Osteocyte (in vitro differentiated cells): Measurements from ENCODE around the gene HMX3. TPM values are rescaled to one million over a fixed set of nuclear protein-coding genes. Genes with fewer than 3 reads are reported as not detected.
A peak's percentile ranks its signal among the peaks of the same experiment; 100 is the strongest.

Experiments used
- DNase-seq: peaks from one replicate; pipeline ENCODE4 v3.0.0; 2021; ENCODE audit warnings: mixed read lengths; ENCODE audit not compliant: unreplicated experiment; ENCODE audit errors: extremely low spot score
- H3K27ac Mint-ChIP-seq: one replicate; pipeline ENCODE4 v1.8.0; 2021; ENCODE audit warnings: mild to moderate bottlenecking, mixed read lengths; ENCODE audit not compliant: unreplicated experiment
- H3K27me3 Mint-ChIP-seq: one replicate; pipeline ENCODE4 v1.8.0; 2021; ENCODE audit warnings: mixed read lengths; ENCODE audit not compliant: unreplicated experiment
- H3K36me3 Mint-ChIP-seq: one replicate; pipeline ENCODE4 v1.8.0; 2021; ENCODE audit warnings: mixed read lengths; ENCODE audit not compliant: unreplicated experiment
- H3K4me1 Mint-ChIP-seq: one replicate; pipeline ENCODE4 v1.8.0; 2021; ENCODE audit warnings: mixed read lengths; ENCODE audit not compliant: unreplicated experiment
- H3K4me3 Mint-ChIP-seq: one replicate; pipeline ENCODE4 v1.8.0; 2021; ENCODE audit warnings: mild to moderate bottlenecking, moderate library complexity, mixed read lengths; ENCODE audit not compliant: unreplicated experiment
- H3K9me3 Mint-ChIP-seq: one replicate; pipeline ENCODE4 v1.8.0; 2021; ENCODE audit warnings: mixed read lengths; ENCODE audit not compliant: unreplicated experiment
- total RNA-seq: library from RNA; stranded (reverse); gene quantifications from 2 replicates; pipeline ENCODE4 v1.2.1, GENCODE V29; 2021
- TF ChIP-seq, protein P1 (sequence below): fragments of 200-600 bp; sonication (generic); IDR thresholded peaks from 2 replicates; pipeline ENCODE4 v1.5.0; 2021; ENCODE audit warnings: antibody characterized with exemption, mild to moderate bottlenecking, moderate library complexity

Gene HMX3
- total RNA-seq, 1 donor from 2014 or later: not detected

- TF ChIP-seq, protein P1, sequence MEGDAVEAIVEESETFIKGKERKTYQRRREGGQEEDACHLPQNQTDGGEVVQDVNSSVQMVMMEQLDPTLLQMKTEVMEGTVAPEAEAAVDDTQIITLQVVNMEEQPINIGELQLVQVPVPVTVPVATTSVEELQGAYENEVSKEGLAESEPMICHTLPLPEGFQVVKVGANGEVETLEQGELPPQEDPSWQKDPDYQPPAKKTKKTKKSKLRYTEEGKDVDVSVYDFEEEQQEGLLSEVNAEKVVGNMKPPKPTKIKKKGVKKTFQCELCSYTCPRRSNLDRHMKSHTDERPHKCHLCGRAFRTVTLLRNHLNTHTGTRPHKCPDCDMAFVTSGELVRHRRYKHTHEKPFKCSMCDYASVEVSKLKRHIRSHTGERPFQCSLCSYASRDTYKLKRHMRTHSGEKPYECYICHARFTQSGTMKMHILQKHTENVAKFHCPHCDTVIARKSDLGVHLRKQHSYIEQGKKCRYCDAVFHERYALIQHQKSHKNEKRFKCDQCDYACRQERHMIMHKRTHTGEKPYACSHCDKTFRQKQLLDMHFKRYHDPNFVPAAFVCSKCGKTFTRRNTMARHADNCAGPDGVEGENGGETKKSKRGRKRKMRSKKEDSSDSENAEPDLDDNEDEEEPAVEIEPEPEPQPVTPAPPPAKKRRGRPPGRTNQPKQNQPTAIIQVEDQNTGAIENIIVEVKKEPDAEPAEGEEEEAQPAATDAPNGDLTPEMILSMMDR: no peak
- Mint-ChIP-seq H3K4me1 (peaks cover 22% of the 10 kb centered on the region), H3K36me3 (peaks cover 2% of the 10 kb centered on the region), H3K9me3 (no peaks in the 10 kb centered on the region), H3K27ac (no peak overlapping the region), H3K4me3 (no peak overlapping the region), H3K27me3 (peaks cover 88% of the 10 kb centered on the region)
- no peak for DNase-seq
Measured at GRCh38 chr10:123140983-123141390, 5.2 kb downstream of the HMX3 start.

- Mint-ChIP-seq H3K27ac (no peak overlapping the region), H3K9me3 (no peaks in the 10 kb centered on the region), H3K27me3 (peaks cover 89% of the 10 kb centered on the region), H3K4me3 (no peak overlapping the region), H3K4me1 (peaks cover 18% of the 10 kb centered on the region), H3K36me3 (peaks cover 2% of the 10 kb centered on the region)
- TF ChIP-seq, protein P1: no peak
- no peak for DNase-seq
Measured at GRCh38 chr10:123141791-123142700, 6.3 kb downstream of the HMX3 start.

DNA sequence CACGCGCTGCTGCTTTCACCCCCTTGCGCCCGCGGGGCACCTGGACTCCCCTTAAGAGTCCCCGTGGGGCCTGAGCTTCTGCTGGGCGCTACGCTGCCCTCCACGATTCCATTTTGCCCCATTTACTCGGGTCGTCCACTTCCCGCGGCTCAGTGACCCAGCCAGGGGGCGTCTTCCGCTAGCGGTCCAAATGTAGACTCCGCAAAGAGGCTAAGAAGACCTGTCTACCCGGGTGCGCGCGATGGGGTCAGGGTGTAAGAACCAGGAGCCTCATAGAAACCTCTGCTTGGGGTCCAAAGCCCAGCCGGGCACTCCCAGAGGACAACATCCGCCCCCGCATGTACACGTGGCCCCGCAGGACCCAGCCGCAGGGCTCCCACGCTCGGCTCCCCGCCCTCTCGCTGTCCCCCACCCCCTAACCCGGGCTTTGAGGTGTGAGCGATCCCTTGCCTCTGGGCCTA lies 7.0 kb downstream of the HMX3 start:
- Mint-ChIP-seq H3K36me3 (peaks cover 2% of the 10 kb centered on the region), H3K4me1 (peaks cover 14% of the 10 kb centered on the region), H3K4me3 (no peak overlapping the region), H3K27me3 (peaks cover 90% of the 10 kb centered on the region), H3K9me3 (no peaks in the 10 kb centered on the region), H3K27ac (no peak overlapping the region)
- TF ChIP-seq, protein P1: no peak
- no peak for DNase-seq

DNA sequence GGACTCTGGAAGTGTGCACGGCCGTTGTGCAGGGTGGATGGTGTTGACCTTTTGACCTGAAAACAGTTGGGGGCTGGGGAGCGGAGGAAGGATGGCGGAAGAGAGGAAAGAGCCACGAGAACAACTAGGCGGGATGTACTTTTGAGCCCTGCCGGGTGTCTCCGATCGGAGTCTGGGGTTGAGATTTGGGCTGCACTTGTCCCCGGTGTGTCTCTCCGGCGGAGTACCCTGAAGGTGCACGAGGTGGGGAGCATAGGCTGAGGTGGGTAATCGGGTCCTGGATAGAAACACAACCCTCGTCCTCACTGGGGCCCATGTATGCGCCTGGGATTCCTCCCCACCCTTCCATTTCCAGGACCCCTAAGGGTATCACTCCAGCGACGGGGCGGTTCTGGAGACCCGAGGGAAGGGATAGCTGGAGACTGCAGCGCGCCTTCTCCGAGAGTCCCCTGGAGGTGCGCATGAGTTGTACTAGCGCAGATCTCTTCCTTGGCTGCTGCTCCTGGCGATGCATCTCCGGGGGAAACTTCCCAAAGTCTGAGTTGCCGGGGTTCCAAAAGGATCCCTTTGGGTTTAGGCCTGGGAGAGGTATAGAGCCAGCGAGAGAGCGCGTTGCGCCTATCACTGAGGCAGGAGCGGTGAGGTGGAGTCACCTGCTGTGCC lies 7.5 kb downstream of the HMX3 start:
- H3K4me3 Mint-ChIP-seq: no peak overlapping the region
- H3K4me1 Mint-ChIP-seq: peaks cover 12% of the 10 kb centered on the region
- TF ChIP-seq, protein P1: no peak
- H3K27me3 Mint-ChIP-seq: peaks cover 85% of the 10 kb centered on the region
- DNase-seq: peak; percentile 68
- no peak overlapping the region for H3K27ac Mint-ChIP-seq
- no peaks in the 10 kb centered on the region for H3K9me3 Mint-ChIP-seq
- H3K36me3 Mint-ChIP-seq: peaks cover 2% of the 10 kb centered on the region

GRCh38 chr10:123143825-123144168 lies 8.0 kb downstream of the HMX3 start:
- no peak overlapping the region for H3K4me3 Mint-ChIP-seq

More at GRCh38 chr10:123143825-123144168, 8.0 kb downstream of the HMX3 start:
- no peak overlapping the region for H3K27ac Mint-ChIP-seq
- no peaks in the 10 kb centered on the region for H3K36me3 Mint-ChIP-seq
- no peaks in the 10 kb centered on the region for H3K9me3 Mint-ChIP-seq
- H3K4me1 Mint-ChIP-seq: peaks cover 13% of the 10 kb centered on the region
- DNase-seq: no peak
- TF ChIP-seq, protein P1: no peak
- peaks cover 83% of the 10 kb centered on the region for H3K27me3 Mint-ChIP-seq
